ENCODE results near the gene MRTFA. TPM values are rescaled to one million over a fixed set of nuclear protein-coding genes. Genes with fewer than 3 reads are reported as not detected.

MRTFA gene
- total RNA-seq, 3 donors from 2014 or later (not counting 1 experiment from before 2014, with no cell fraction given) = 81.8 to 91.9 (median 83.5) TPM

- intact Hi-C loops (cut with micrococcal nuclease) = no loop called here
These were observed 63.5 kb downstream of the MRTFA start for GRCh38 chr22:40572976-40573375.

GRCh38 chr22:40571887-40572286, 64.6 kb downstream of the MRTFA start:
- no peaks in the 10 kb centered on the region for H3K27me3 ChIP-seq (ENCODE audit: control insufficient read depth, insufficient read depth, low read length)
- intact Hi-C loops (cut with micrococcal nuclease) = no loop called here

More at GRCh38 chr22:40572976-40573375, 63.5 kb downstream of the MRTFA start:
- no peaks in the 10 kb centered on the region for H3K9me3 Mint-ChIP-seq
- no peak for ATAC-seq
- Histone ChIP-seq H3K27me3 (ENCODE audit: control insufficient read depth, insufficient read depth, low read length) (no peaks in the 10 kb centered on the region), H3K36me3 (ENCODE audit: control insufficient read depth, insufficient read depth, low read length) (no peaks in the 10 kb centered on the region), H3K4me1 (ENCODE audit: control insufficient read depth, insufficient read depth, low read length) (no peaks in the 10 kb centered on the region), H3K27ac (ENCODE audit: low read length) (no peak overlapping the region), H3K9me3 (ENCODE audit: control insufficient read depth, insufficient read depth, low read length) (no peaks in the 10 kb centered on the region), H3K4me3 (ENCODE audit: low read length) (no peak overlapping the region)
- no peak overlapping the region for H3K27ac Mint-ChIP-seq
- 68% methylated on average over 2 of the region's 2 CpGs for WGBS (ENCODE audit: insufficient coverage)
- DNase-seq = no peak
- H3K4me3 Mint-ChIP-seq = no peak overlapping the region
- TF ChIP-seq CTCF (IDR thresholded peaks at IDR 0.05) = no peak
- no peaks in the 10 kb centered on the region for H3K27me3 Mint-ChIP-seq (ENCODE audit: low read depth in 2 of 2)
- H3K36me3 Mint-ChIP-seq = no peaks in the 10 kb centered on the region
- H3K4me1 Mint-ChIP-seq = peaks cover 25 to 27% of the 10 kb centered on the region in 2 donors

GRCh38 chr22:40567626-40568328, 68.7 kb downstream of the MRTFA start:
- Mint-ChIP-seq H3K4me1 (peaks cover 20 to 28% of the 10 kb centered on the region in 2 donors), H3K4me3 (no peak overlapping the region), H3K27me3 (ENCODE audit: low read depth in 2 of 2) (no peaks in the 10 kb centered on the region), H3K36me3 (no peaks in the 10 kb centered on the region), H3K27ac (no peak overlapping the region), H3K9me3 (no peaks in the 10 kb centered on the region)
- no peak for ATAC-seq
- TF ChIP-seq CTCF (IDR thresholded peaks at IDR 0.05) = no peak
- 100% methylated on average over 1 of the region's 1 CpG for WGBS (ENCODE audit: insufficient coverage)
- no peak overlapping the region for H3K4me3 ChIP-seq (ENCODE audit: low read length)
- no peaks in the 10 kb centered on the region for H3K27me3 ChIP-seq (ENCODE audit: control insufficient read depth, insufficient read depth, low read length)
- no peaks in the 10 kb centered on the region for H3K36me3 ChIP-seq (ENCODE audit: control insufficient read depth, insufficient read depth, low read length)
- intact Hi-C loops (cut with micrococcal nuclease) = no loop called here
- no peak for DNase-seq
- no peaks in the 10 kb centered on the region for H3K4me1 ChIP-seq (ENCODE audit: control insufficient read depth, insufficient read depth, low read length)
- H3K9me3 ChIP-seq (ENCODE audit: control insufficient read depth, insufficient read depth, low read length) = no peaks in the 10 kb centered on the region
- H3K27ac ChIP-seq (ENCODE audit: low read length) = no peak overlapping the region

More at GRCh38 chr22:40571887-40572286, 64.6 kb downstream of the MRTFA start:
- H3K27me3 Mint-ChIP-seq (ENCODE audit: low read depth in 2 of 2) = no peaks in the 10 kb centered on the region
- peaks cover 23 to 27% of the 10 kb centered on the region in 2 donors for H3K4me1 Mint-ChIP-seq
- DNase-seq = no peak
- H3K27ac Mint-ChIP-seq = peak overlapping the region in 1 of 2 donors; percentile 10
- WGBS (ENCODE audit: insufficient coverage) = 97% methylated on average over 3 of the region's 3 CpGs
- Histone ChIP-seq H3K4me1 (ENCODE audit: control insufficient read depth, insufficient read depth, low read length) (no peaks in the 10 kb centered on the region), H3K4me3 (ENCODE audit: low read length) (no peak overlapping the region), H3K27ac (ENCODE audit: low read length) (no peak overlapping the region), H3K9me3 (ENCODE audit: control insufficient read depth, insufficient read depth, low read length) (no peaks in the 10 kb centered on the region), H3K36me3 (ENCODE audit: control insufficient read depth, insufficient read depth, low read length) (no peaks in the 10 kb centered on the region)
- no peak for TF ChIP-seq CTCF (IDR thresholded peaks at IDR 0.05)
- H3K9me3 Mint-ChIP-seq = no peaks in the 10 kb centered on the region
- ATAC-seq = no peak
- H3K4me3 Mint-ChIP-seq = no peak overlapping the region
- no peaks in the 10 kb centered on the region for H3K36me3 Mint-ChIP-seq

GRCh38 chr22:40567106-40567505, 69.4 kb downstream of the MRTFA start:
- no peaks in the 10 kb centered on the region for H3K36me3 Mint-ChIP-seq
- WGBS (ENCODE audit: insufficient coverage) = no CpG with 5 or more reads among the region's 3 CpGs
- Histone ChIP-seq H3K27ac (ENCODE audit: low read length) (no peak overlapping the region), H3K9me3 (ENCODE audit: control insufficient read depth, insufficient read depth, low read length) (no peaks in the 10 kb centered on the region), H3K36me3 (ENCODE audit: control insufficient read depth, insufficient read depth, low read length) (no peaks in the 10 kb centered on the region), H3K27me3 (ENCODE audit: control insufficient read depth, insufficient read depth, low read length) (no peaks in the 10 kb centered on the region), H3K4me3 (ENCODE audit: low read length) (no peak overlapping the region), H3K4me1 (ENCODE audit: control insufficient read depth, insufficient read depth, low read length) (no peaks in the 10 kb centered on the region)
- no peak overlapping the region for H3K4me3 Mint-ChIP-seq
- TF ChIP-seq CTCF (IDR thresholded peaks at IDR 0.05) = no peak
- DNase-seq = no peak
- ATAC-seq = no peak
- no peaks in the 10 kb centered on the region for H3K9me3 Mint-ChIP-seq
- intact Hi-C loops (cut with micrococcal nuclease) = no loop called here
- no peak overlapping the region for H3K27ac Mint-ChIP-seq
- peaks cover 13 to 26% of the 10 kb centered on the region in 2 donors for H3K4me1 Mint-ChIP-seq
- no peaks in the 10 kb centered on the region for H3K27me3 Mint-ChIP-seq (ENCODE audit: low read depth in 2 of 2)
